DOHH2 (cell line): ENCODE data around the gene FUNDC2.

Experiments used
- H3F3A ChIP-seq: fragments of 200-600 bp; sonication (generic), shearing (Covaris generic); 2 replicates; pipeline ENCODE4 v1.6.0; 2016; ENCODE audit warnings: antibody characterized with exemption, mild to moderate bottlenecking; ENCODE audit not compliant: control insufficient read depth, insufficient read depth
- H3K27ac ChIP-seq: fragments of 200-600 bp; sonication (generic); 2 replicates; pipeline ENCODE4 v1.5.1; 2014; ENCODE audit warnings: low read depth, mild to moderate bottlenecking, low read length, moderate library complexity
- H3K27me3 ChIP-seq: fragments of 200-600 bp; sonication (generic); 2 replicates; pipeline ENCODE4 v1.6.1; 2014; ENCODE audit warnings: mild to moderate bottlenecking, low read length, mixed read lengths; ENCODE audit not compliant: control insufficient read depth
- H3K36me3 ChIP-seq: fragments of 200-600 bp; sonication (generic); 2 replicates; pipeline ENCODE4 v1.6.1; 2014; ENCODE audit warnings: mild to moderate bottlenecking, low read length, moderate library complexity, mixed read lengths; ENCODE audit not compliant: control insufficient read depth
- H3K4me1 ChIP-seq: fragments of 200-600 bp; sonication (generic); 2 replicates; pipeline ENCODE4 v1.6.1; 2014; ENCODE audit warnings: mild to moderate bottlenecking, low read length, mixed read lengths; ENCODE audit not compliant: control insufficient read depth
- H3K4me2 ChIP-seq: fragments of 200-600 bp; sonication (generic); 2 replicates; pipeline ENCODE4 v1.6.0; 2014; ENCODE audit warnings: mild to moderate bottlenecking, low read length, moderate library complexity
- H3K4me3 ChIP-seq: fragments of 200-600 bp; sonication (generic); 2 replicates; pipeline ENCODE4 v1.5.1; 2014; ENCODE audit warnings: mild to moderate bottlenecking, low read length, mixed read lengths
- H3K79me2 ChIP-seq: fragments of 200-600 bp; sonication (generic); 2 replicates; pipeline ENCODE4 v1.6.1; 2014; ENCODE audit warnings: mild to moderate bottlenecking, low read length, mixed read lengths; ENCODE audit not compliant: control insufficient read depth
- H3K9me2 ChIP-seq: fragments of 200-600 bp; sonication (generic); replicated peaks from 2 replicates; pipeline ENCODE4 v1.6.1; 2014; ENCODE audit warnings: mild to moderate bottlenecking, low read length, mixed read lengths; ENCODE audit not compliant: control insufficient read depth
- H3K9me3 ChIP-seq: fragments of 200-600 bp; sonication (generic); 2 replicates; pipeline ENCODE4 v1.6.1; 2014; ENCODE audit warnings: antibody characterized with exemption, low read length, mixed read lengths; ENCODE audit not compliant: control insufficient read depth, insufficient read depth
- H4K20me1 ChIP-seq: fragments of 200-600 bp; sonication (generic); 2 replicates; pipeline ENCODE4 v1.6.0; 2014; ENCODE audit warnings: low read depth, mild to moderate bottlenecking, antibody characterized with exemption, low read length, moderate library complexity; ENCODE audit not compliant: control insufficient read depth, insufficient read depth
- CTCF ChIP-seq: fragments of 200-600 bp; sonication (generic); IDR thresholded peaks from one replicate; pipeline ENCODE4 v1.5.1; 2014; ENCODE audit warnings: antibody characterized with exemption, mild to moderate bottlenecking, low read depth, low read length; ENCODE audit not compliant: poor library complexity, severe bottlenecking
- EZH2phosphoT487 ChIP-seq: fragments of 200-600 bp; sonication (generic); IDR thresholded peaks from 2 replicates; pipeline ENCODE4 v1.6.1; 2017; ENCODE audit warnings: borderline replicate concordance, mild to moderate bottlenecking, antibody characterized with exemption, low read length, moderate library complexity, mixed read lengths

FUNDC2 gene

GRCh38 chrX:155048977-155049619 lies 22.5 kb downstream of the FUNDC2 start:
- Histone ChIP-seq H3K4me2 (no peak overlapping the region), H3K4me3 (no peak overlapping the region), H4K20me1 (no peaks in the 10 kb centered on the region), H3K36me3 (peaks cover 8% of the 10 kb centered on the region; the same call in 1 of the 2 replicates), H3K4me1 (no peaks in the 10 kb centered on the region), H3K27me3 (no peaks in the 10 kb centered on the region), H3K79me2 (peaks cover 2% of the 10 kb centered on the region; the same call in 1 of the 2 replicates), H3K9me3 (no peaks in the 10 kb centered on the region), H3K9me2 (no peaks in the 10 kb centered on the region), H3K27ac (no peak overlapping the region), H3F3A (no peaks in the 10 kb centered on the region)
- no peak for TF ChIP-seq EZH2phosphoT487
- peak; percentile 60 for TF ChIP-seq CTCF

- Histone ChIP-seq H3K9me3 (no peaks in the 10 kb centered on the region), H3K9me2 (no peaks in the 10 kb centered on the region), H3F3A (no peaks in the 10 kb centered on the region), H3K27me3 (no peaks in the 10 kb centered on the region), H3K4me2 (no peak overlapping the region), H3K27ac (no peak overlapping the region), H3K79me2 (no peaks in the 10 kb centered on the region), H3K4me3 (no peak overlapping the region), H3K4me1 (no peaks in the 10 kb centered on the region), H3K36me3 (peaks cover 10% of the 10 kb centered on the region), H4K20me1 (no peaks in the 10 kb centered on the region)
- TF ChIP-seq EZH2phosphoT487, result no peak
- no peak for TF ChIP-seq CTCF
Observed at GRCh38 chrX:155052738-155053498, 26.3 kb downstream of the FUNDC2 start.

GRCh38 chrX:155053656-155054055 lies 27.0 kb downstream of the FUNDC2 start:
- Histone ChIP-seq H3K9me3 (no peaks in the 10 kb centered on the region), H3K4me3 (no peak overlapping the region), H3K4me1 (no peaks in the 10 kb centered on the region), H3K27me3 (no peaks in the 10 kb centered on the region), H3F3A (no peaks in the 10 kb centered on the region), H3K9me2 (no peaks in the 10 kb centered on the region), H3K4me2 (no peak overlapping the region), H3K36me3 (peaks cover 11% of the 10 kb centered on the region), H4K20me1 (no peaks in the 10 kb centered on the region), H3K79me2 (no peaks in the 10 kb centered on the region), H3K27ac (no peak overlapping the region)
- TF ChIP-seq EZH2phosphoT487 (no peak), CTCF (no peak)
